Panc1 (cell line): ENCODE data around the gene GYPA. TPM values are rescaled to one million over a fixed set of nuclear protein-coding genes. Genes with fewer than 3 reads are reported as not detected.
"Not testable (repeated sequence)": the region's sequence is repeated elsewhere in the genome, so short reads cannot be mapped to it uniquely, and the experiment has no call there.

Experiments
- ATAC-seq: fragments of 200-7000 bp; cut with Tn5 transposase; 2 replicates; pipeline ENCODE4 v1.9.1; 2020; ENCODE audit warnings: mild to moderate bottlenecking, moderate library complexity
- BruUV-seq: library from RNA; stranded (reverse); fragments of 400-500 nt; replicated peaks from 2 replicates; lab custom pipeline; 2021; lab: Mats Ljungman, UMichigan
- CTCF ChIA-PET: fragments of 300-600 bp; sonication (Branson Sonifier 250); formaldehyde crosslinking; loops from one replicate; lab custom pipeline; 2022; ENCODE audit warnings: antibody characterized with exemption; lab: Charles Lee
- POLR2A ChIA-PET: fragments of 300-600 bp; sonication (Branson Sonifier 250); formaldehyde crosslinking; loops from one replicate; lab custom pipeline; 2022; ENCODE audit warnings: antibody characterized with exemption; lab: Charles Lee
- DNase-seq: peaks from one replicate; pipeline ENCODE4 v3.0.0-alpha.2; 2010; ENCODE audit warnings: low read depth, low spot score
- H3K27ac ChIP-seq: 2 replicates; pipeline ENCODE4 v1.5.1; 2011; ENCODE audit warnings: mild to moderate bottlenecking, low read length, inconsistent platforms
- H3K27me3 ChIP-seq: fragments of 200-500 bp; sonication (Bioruptor generic); 2 replicates; pipeline ENCODE4 v1.6.0; 2014; ENCODE audit warnings: low read length, inconsistent platforms; ENCODE audit not compliant: control insufficient read depth, insufficient read depth
- H3K36me3 ChIP-seq: fragments of 200-500 bp; sonication (Bioruptor generic); 2 replicates; pipeline ENCODE4 v1.5.1; 2014; ENCODE audit warnings: inconsistent platforms, mild to moderate bottlenecking, low read length, moderate library complexity; ENCODE audit not compliant: control insufficient read depth, insufficient read depth
- H3K4me1 ChIP-seq: 2 replicates; pipeline ENCODE4 v1.5.1; 2011; ENCODE audit warnings: inconsistent platforms, mild to moderate bottlenecking, low read length, moderate library complexity; ENCODE audit not compliant: control insufficient read depth, insufficient read depth
- H3K4me3 ChIP-seq, 2 experiments: 2 replicates each; pipeline ENCODE4 v1.5.1; 2011 to 2012; ENCODE audit warnings: low read depth in 2 of 2, low read length in 2 of 2, mild to moderate bottlenecking in 2 of 2, inconsistent platforms in 1 of 2, moderate library complexity in 1 of 2
- H3K9me3 ChIP-seq: fragments of 200-500 bp; sonication (Bioruptor generic); 2 replicates; pipeline ENCODE4 v1.5.1; 2014; ENCODE audit warnings: low read depth, mild to moderate bottlenecking, inconsistent platforms, low read length, moderate library complexity; ENCODE audit not compliant: control insufficient read depth, insufficient read depth
- in situ Hi-C: cut with HindIII; loops from 2 replicates; pipeline ENCODE4 v1.10.0; 2016; ENCODE audit warnings: low sequenced_read_pairs, low pct_unique_long_range_greater_than_20kb
- intact Hi-C: fragments of 100-400 bp; cut with micrococcal nuclease; formaldehyde crosslinking; loops from one replicate; pipeline ENCODE4 v1.10.0; 2022; ENCODE audit not compliant: unreplicated experiment
- total RNA-seq: library from RNA; stranded (reverse); gene quantifications from one replicate; pipeline ENCODE4 v1.2.1, GENCODE V29; 2021; ENCODE audit not compliant: unreplicated experiment

The GYPA gene
- total RNA-seq, 1 experiment from 2014 or later = not detected

DNA sequence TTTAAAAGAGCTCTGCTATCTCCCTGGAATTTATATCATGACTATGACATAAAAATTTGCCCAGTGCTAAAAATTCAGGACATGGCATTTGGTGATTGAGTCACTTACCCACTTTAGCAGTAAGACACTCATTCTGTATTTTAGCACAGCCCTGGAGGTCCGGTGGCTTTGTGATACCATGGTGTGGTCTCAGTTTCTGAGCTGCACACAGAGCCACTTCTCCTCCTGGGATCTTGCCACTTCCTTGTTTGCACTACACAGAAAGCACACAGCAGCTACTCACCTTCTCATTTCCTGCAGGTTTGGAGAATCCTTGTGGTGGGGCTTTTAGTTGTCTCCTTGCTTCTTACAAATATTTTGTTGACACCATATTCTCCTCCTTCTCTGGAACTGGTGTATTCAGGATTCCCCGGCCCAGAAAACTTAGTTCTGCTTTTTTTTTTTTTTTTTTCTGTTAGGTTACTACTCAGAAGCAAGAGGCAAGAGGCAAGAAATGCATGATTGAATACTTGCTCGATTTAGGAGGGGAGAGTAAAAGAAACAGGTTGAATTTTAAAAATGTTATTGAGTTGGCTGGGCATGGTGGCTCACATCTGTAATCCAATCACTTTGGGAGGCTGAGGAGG is 80.2 kb downstream of the GYPA start:
- CTCF ChIA-PET, BruUV-seq, H3K4me1 ChIP-seq, intact Hi-C loops, POLR2A ChIA-PET, H3K27me3 ChIP-seq, ATAC-seq, H3K4me3 ChIP-seq, H3K27ac ChIP-seq, in situ Hi-C loops, H3K9me3 ChIP-seq, H3K36me3 ChIP-seq, DNase-seq: not testable (repeated sequence)

Other genes starting within 250 kb of the GYPA start
- 0.15 TPM for gene GYPE, start 235.2 kb downstream of the GYPA start, total RNA-seq
- not detected for gene GYPB, start 121.3 kb downstream of the GYPA start, total RNA-seq